Activated naive CD8-positive, alpha-beta T cell treated with anti-CD3 and anti-CD28 coated beads, Interleukin-2, amount 50 U/mL, for 16 hours (primary cell): Measurements from ENCODE around the gene UNC5A.
"Not testable (repeated sequence)": the region's sequence is repeated elsewhere in the genome, so short reads cannot be mapped to it uniquely, and the experiment has no call there.

ENCODE experiments used
- DNase-seq: peaks from one replicate; pipeline ENCODE4 v3.0.0-alpha.2; 2020; ENCODE audit warnings: low read depth, low spot score

Gene UNC5A

DNA sequence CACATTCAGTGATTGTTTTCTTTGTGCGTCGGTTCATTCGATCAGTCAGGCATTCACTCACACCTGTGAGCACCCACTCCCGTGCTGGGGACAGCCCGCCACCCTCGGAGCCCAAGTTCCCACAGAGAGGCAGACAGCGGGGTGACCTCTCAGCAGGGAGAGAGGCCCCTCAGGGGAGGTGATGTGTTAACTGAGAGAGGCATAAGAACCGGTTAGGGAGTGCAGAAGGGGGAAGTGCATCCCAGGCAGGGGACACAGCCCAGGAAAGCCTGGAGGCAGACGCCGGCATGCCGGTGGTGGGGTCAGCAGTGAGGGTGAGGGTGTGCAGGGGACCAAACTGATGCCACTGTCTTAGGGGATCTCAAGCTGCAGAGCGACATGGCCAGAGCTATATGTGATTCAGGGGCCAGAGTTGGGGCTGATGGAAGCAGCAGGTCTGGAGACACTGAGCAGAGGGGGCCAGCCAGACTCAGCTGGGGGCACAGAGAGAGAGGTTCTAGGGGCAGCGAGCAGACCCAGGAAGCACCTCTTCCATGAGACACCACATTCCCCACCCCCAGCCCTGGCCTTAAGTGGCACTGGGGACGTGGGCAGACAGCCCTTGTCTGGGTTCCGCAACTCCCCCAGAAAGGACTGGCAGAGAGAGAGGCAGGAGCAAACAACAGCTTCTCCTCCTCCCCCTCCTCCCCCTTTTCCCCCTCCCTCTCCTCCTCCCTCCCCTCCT lies 52.8 kb downstream of the UNC5A start:
- no peak for DNase-seq

DNA sequence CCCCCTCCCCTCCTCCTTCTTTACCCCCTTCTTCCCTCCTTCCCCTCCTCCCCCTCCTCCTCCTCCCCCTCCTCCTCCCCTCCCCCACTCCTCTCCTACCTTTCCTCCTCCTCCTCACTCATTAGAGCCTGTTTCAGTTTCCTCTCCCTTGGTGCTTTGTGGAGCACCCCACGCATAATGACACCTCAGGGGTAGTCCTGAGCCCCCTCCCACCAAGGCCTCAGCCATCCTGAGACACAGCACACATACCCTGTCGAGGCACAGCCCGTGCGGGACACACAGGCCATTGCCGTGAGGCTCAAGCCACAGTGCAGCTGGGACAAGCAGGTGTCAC lies 53.4 kb downstream of the UNC5A start:
- DNase-seq, result no peak

DNA sequence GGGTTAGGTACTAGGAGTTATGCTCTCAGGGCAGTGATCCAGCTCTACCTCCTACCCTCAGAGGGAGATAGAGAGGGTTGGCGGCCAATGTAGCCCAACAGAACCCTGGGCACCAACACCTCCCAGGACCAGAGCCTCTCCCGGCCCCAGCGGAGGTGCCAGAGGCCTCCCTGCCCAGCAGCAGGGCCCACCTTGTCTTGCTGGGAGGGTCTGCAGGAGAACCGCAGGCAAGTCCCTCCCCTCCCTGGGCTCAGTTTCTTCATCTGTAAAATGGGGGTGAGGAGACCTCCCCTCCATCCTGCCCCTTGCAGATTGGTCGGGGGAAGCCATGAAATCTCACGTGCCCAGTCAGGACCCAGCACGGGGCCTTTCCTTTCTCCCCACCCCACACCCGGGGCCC lies 54.4 kb downstream of the UNC5A start:
- no peak for DNase-seq

DNA sequence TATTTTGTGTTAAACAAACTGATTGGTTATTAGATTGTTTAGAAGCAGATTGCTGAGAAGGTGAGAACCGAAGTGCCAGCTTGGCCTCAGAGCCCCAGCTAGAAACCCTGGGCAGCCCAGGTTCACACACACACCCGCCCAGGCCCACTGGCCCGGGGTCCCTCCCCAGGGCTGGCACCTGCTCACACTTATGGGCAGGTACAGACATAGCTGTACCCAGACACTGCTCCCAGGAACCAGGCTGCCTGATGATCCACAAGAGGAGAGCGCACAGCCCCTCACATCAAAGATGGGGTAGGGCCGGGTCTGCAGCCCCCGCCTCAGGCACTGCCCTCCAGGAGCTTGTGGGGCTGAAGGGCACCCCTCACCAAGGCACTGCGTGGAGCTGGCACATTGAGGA lies 55.6 kb downstream of the UNC5A start:
- no peak for DNase-seq

DNA sequence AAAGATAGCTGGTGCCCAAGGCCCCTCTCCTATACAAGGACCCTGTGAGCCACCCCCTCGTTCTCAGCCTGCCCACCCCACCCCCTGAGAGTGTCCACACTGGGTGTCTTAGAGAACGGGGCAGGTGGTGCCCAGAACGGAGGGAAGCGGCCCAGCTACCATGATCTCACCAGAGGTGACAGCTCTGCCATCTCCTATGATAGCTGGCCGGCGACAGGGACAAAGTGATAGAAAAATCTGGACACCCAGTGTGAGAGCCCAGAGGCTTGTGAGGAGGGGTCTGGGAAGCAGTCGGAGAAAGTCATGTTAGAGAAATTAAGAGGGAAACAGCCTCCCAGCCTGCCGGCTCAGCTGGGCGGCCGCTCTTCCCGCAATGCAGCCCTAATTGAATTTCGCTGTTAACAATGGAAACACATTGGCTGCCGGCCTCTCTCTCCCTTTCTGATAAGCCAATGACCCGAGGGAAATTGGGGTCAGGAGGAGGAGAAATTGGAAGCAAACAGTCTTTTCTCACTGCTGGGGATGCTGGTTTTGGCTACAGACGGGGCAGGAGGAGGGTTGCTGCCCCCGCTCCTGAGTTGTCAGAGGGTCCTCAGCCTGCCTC lies 56.5 kb downstream of the UNC5A start:
- no peak for DNase-seq

DNA sequence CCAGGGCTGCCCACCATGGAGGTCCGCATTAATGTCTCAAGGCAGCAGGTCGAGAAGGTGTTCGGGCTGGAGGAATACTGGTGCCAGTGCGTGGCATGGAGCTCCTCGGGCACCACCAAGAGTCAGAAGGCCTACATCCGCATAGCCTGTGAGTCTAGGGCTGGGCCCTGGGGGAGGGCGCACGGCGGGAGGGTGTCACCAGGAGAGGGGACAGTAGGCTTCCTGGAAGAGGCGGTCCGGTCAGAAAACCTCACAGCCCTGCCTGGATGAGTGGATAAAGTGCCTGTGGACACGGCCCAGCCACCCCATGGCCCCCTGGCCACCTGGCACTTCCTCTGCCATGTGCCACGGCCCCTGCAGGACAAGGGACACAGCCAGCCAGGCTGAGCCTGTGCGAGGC lies 57.8 kb downstream of the UNC5A start:
- no peak for DNase-seq

DNA sequence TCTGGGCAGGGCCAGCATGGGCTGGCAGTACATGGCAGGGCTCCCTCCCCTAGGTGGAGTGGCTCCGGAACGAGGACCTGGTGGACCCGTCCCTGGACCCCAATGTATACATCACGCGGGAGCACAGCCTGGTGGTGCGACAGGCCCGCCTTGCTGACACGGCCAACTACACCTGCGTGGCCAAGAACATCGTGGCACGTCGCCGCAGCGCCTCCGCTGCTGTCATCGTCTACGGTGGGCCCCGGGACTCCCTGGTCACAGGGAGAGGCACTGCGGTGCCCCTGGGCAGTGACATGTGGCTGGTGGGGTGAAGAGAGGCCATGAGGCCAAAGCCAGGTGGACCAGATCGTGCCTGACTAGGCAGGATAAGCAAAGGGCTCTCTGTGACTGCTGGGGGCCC lies 58.4 kb downstream of the UNC5A start:
- no peak for DNase-seq

DNA sequence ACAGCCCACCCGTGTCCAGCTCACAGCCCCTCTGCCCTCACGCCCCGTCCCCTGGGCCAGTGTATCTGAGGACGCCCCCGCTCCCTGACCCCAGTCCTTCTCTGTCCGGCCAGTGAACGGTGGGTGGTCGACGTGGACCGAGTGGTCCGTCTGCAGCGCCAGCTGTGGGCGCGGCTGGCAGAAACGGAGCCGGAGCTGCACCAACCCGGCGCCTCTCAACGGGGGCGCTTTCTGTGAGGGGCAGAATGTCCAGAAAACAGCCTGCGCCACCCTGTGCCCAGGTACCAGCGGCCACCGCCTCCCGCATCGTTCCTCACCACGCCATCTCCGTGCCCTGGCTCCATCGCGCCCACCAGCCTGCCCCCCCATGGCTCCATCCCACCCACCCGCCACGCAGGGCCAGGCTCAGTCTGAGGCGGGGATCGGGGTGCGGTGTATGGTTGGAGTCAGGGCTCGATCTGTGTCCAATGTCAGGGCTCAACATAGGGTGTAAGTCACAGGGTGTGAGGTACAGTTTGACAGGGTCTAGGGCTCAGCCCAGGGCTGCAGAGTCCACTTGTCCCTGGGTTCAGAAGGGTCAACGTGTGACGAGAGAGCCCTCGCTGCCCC lies 59.2 kb downstream of the UNC5A start:
- no peak for DNase-seq

DNA sequence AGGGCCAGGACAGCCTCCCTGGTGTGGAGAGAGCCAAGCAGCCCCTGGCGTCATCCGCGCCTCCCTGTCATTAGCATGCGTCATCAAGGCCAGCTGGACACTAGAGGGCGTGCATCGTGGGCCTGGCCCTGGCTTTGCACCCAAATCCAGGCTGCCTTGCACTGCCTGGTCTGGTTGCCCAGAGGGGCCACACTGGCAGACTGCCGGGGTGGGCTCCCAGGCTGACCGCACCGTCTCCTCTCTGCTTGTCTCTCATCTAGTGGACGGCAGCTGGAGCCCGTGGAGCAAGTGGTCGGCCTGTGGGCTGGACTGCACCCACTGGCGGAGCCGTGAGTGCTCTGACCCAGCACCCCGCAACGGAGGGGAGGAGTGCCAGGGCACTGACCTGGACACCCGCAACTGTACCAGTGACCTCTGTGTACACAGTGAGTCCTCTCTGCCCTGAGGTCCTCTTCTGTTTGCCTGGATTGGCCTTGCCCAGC lies 59.8 kb downstream of the UNC5A start:
- no peak for DNase-seq

DNA sequence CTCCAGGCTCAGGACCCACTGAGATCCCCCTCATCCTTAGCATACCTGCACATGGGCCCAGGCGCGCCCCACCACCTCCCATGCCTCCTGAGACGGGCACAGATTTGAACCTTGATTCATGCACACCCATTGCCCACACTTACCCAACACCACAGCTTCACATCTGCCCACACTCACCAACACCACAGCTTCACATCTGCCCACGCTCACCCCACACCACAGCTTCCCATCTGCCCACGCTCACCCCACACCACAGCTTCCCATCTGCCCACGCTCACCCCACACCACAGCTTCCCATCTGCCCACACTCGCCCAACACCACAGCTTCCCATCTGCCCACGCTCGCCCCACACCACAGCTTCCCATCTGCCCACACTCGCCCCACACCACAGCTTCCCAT lies 60.3 kb downstream of the UNC5A start:
- DNase-seq, result not testable (repeated sequence)

DNA sequence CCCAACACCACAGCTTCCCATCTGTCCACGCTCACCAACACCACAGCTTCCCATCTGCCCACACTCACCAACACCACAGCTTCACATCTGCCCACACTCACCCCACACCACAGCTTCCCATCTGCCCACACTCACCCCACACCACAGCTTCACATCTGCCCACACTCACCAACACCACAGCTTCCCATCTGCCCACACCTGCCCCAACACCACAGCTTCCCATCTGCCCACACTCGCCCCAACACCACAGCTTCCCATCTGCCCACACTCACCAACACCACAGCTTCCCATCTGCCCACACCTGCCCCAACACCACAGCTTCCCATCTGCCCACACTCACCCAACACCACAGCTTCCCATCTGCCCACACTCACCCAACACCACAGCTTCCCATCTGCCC lies 62.2 kb downstream of the UNC5A start:
- DNase-seq, result not testable (repeated sequence)

DNA sequence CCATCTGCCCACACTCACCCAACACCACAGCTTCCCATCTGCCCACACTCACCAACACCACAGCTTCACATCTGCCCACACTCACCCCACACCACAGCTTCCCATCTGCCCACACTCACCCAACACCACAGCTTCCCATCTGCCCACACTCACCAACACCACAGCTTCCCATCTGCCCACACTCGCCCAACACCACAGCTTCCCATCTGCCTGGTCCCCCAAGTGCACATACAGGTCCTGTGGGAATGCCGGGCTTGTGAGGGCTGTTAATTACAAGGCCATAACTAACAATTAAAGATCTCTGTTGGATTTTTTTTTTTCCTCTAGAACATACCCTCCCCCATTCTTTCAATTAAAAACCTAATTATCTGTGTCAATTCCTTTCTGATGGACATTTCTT lies 62.7 kb downstream of the UNC5A start:
- DNase-seq, result not testable (repeated sequence)

DNA sequence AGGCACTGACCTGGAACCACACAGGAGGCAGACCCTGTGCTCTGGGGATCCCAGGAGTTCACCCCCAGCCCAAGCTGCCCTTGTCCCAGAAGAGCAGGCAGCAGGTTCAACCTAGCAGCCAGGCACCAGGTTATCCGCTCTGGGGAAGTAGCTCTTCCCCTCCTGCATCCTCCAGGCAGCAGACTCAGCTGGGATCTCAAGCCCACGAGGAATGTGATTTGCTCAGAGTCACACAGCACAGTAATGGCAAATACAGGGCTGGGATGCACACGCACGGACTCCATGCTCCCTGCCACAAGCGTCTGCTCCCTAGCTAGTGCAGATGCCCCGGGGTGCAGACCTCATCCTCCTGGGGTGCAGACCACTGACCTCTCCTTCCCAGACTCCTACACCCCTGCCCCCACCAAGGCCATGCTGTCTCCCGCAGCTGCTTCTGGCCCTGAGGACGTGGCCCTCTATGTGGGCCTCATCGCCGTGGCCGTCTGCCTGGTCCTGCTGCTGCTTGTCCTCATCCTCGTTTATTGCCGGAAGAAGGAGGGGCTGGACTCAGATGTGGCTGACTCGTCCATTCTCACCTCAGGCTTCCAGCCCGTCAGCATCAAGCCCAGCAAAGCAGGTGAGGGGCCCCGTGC lies 63.3 kb downstream of the UNC5A start:
- DNase-seq, result no peak

DNA sequence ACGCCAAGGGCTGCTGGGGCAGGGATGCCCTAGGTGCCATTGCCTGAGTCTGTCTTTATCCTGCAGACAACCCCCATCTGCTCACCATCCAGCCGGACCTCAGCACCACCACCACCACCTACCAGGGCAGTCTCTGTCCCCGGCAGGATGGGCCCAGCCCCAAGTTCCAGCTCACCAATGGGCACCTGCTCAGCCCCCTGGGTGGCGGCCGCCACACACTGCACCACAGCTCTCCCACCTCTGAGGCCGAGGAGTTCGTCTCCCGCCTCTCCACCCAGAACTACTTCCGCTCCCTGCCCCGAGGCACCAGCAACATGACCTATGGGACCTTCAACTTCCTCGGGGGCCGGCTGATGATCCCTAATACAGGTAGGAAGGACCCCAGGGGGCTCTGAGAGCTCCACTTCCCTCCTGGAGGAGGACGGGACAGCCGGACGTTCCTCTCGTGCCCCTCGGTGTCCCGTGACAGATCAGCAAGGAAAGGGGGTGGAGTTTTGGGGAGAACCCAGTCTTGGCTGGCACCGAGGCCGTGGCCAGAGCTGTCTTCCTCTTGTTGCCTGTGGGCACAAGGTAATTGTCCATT lies 63.9 kb downstream of the UNC5A start:
- no peak for DNase-seq

DNA sequence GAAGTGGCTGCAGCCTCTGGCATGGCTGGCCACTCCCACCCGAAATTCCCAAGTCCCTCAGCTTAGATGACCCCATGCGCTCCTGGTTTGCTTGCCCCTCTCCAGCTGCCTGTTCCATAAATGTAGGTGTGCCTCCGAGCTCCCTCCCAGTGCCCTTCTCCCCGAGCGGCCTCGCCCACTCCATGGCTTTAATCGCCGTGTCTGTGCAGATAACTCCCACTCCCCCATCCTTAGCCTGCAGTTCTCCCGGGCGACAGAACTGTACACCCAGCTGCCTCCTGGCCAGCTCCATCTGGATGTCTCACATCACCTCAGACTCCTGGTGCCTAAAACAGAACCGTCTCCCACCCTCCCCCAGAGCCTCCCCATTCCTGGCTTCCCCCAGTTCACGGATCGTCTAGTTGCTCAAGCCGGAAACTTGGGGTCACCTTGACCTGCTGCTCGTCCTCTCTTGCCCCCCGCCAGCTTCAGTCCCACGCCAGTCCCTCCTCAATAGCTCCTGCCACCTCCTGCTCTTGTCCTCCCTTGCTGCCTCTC lies 64.7 kb downstream of the UNC5A start:
- DNase-seq, result no peak

DNA sequence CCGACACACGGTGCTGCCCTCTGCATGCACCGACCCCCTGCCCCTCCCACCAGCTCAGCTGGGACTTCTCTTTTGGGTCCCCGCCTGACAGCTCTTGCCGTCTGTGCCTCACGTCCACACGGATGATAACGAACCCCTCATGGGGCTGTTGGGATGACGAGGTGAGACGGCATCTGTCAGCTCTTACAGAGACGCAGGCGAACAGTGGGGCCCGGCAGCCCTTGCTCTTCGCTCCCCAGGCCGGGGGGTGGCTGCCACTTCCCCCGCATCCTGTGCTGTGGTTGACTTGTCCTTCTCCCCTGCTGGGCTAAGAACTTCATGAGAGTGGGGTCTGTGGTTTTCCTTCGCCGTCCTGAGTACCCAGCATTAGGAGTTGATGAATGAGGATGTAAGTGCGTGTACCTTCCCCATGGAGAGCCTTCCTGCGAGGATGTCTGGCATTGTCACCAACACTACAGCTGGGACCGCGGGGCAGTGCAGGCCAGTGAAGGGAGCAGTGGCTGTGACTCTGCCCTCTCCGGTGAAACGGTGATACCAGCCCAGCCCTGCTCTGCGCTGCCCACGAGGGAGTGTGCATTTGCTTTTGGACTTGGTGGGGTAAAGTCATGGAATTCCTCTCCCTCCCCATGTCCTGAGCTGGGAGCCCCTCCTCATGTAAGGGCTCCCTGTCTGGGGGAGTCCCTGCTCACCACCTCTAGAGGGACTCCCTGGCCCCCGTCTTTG lies 65.6 kb downstream of the UNC5A start:
- no peak for DNase-seq

DNA sequence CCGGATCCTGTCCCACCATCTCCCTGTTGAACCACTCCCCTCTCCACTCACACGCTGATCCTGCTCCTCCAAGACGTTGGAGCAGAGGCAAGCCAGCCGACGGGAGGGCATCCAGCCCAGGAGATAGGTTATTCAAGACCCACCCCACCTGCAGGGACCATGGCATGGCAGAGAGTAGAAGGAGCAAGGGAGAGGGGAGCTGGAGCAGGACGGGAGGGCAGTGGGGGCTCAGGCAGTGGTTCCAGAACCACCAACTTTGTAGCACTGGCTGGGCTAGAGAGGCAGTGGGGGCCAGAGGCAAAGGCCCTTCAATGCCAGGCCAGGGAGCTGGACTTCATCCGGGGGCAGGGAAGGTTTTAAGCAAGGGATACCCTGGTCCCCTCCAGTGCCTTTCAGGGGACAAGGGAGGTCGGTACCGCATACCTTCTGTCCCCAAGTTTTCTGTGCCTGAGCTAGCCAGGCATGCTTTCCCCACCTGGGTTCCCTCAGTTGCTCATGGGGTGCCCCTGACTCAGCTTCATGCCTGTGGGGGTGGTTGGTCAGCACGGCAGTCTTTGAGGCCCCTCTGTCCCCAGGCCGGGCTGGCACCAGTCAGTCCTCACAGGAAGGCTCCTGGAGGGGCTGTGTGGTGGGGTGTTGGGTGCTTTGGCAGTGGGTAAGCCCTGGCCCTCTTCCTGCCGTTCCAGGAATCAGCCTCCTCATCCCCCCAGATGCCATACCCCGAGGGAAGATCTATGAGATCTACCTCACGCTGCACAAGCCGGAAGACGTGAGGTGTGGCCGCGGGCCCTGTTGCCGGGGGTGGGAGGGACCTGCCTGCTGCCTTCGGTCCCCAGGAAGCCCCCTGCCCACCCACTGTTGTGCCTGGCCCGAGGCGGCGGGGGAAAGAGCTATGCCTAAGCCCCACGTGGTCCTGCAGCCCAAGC lies 66.4 kb downstream of the UNC5A start:
- DNase-seq, result no peak

DNA sequence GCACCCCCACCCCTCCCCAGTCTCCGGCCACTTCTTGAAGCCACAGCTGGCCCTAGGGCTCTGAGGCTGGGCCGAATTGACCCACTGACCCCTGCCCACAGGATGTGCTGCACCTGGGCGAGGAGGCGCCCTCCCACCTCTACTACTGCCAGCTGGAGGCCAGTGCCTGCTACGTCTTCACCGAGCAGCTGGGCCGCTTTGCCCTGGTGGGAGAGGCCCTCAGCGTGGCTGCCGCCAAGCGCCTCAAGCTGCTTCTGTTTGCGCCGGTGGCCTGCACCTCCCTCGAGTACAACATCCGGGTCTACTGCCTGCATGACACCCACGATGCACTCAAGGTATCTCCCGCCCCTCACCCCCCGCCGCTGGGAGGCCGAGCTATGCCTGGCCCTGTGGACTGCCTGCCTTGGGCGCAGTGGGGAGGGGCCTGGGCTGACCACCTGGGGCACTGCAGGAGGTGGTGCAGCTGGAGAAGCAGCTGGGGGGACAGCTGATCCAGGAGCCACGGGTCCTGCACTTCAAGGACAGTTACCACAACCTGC lies 67.5 kb downstream of the UNC5A start:
- DNase-seq, result no peak

DNA sequence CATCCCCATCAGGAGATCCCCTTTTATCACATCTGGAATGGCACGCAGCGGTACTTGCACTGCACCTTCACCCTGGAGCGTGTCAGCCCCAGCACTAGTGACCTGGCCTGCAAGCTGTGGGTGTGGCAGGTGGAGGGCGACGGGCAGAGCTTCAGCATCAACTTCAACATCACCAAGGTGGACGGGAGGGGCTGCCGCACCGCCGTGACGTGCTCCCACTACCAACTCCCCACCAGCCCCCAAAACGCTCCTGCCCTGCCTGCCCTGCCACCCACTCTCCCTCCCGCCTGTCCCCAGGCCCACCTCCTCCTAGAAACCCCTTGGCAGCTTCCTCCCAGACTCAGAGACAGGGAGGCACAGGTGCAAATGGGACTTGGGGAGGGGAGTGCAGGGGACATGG lies 68.1 kb downstream of the UNC5A start:
- no peak for DNase-seq
